Activated CD4-positive, alpha-beta T cell treated with anti-CD3 and anti-CD28 coated beads, Interleukin-2, amount 10 ng/mL, durations not matched to agents 7 days and 5 days (primary cell): ENCODE data around the gene NAB2. TPM values are rescaled to one million over a fixed set of nuclear protein-coding genes. Genes with fewer than 3 reads are reported as not detected.
A peak's percentile ranks its signal among the peaks of the same experiment; 100 is the strongest.
"Not testable (repeated sequence)": the region's sequence is repeated elsewhere in the genome, so short reads cannot be mapped to it uniquely, and the experiment has no call there.

ENCODE experiments used
- CTCF ChIA-PET: fragments of 350-600 bp; sonication (Branson Sonifier 250); formaldehyde crosslinking; loops from one replicate; lab custom pipeline; 2021; ENCODE audit warnings: antibody characterized with exemption; lab: Charles Lee
- POLR2A ChIA-PET: fragments of 350-600 bp; sonication (Branson Sonifier 250); formaldehyde crosslinking; loops from one replicate; lab custom pipeline; 2021; ENCODE audit warnings: antibody characterized with exemption; lab: Charles Lee
- DNase-seq: peaks from one replicate; pipeline ENCODE4 v3.0.0-alpha.2; 2020
- H3K27ac Mint-ChIP-seq: one replicate; pipeline ENCODE4 v1.8.0; 2021; ENCODE audit warnings: mild to moderate bottlenecking, moderate library complexity, mixed read lengths
- H3K27me3 Mint-ChIP-seq: one replicate; pipeline ENCODE4 v1.8.0; 2021; ENCODE audit warnings: mixed read lengths
- H3K36me3 Mint-ChIP-seq: one replicate; pipeline ENCODE4 v1.8.0; 2021; ENCODE audit warnings: low read depth, mixed read lengths
- H3K4me1 Mint-ChIP-seq: one replicate; pipeline ENCODE4 v1.8.0; 2021; ENCODE audit warnings: mixed read lengths
- H3K4me3 Mint-ChIP-seq: one replicate; pipeline ENCODE4 v1.8.0; 2021; ENCODE audit warnings: mild to moderate bottlenecking, moderate library complexity, mixed read lengths
- H3K9me3 Mint-ChIP-seq: one replicate; pipeline ENCODE4 v1.8.0; 2021; ENCODE audit warnings: mixed read lengths
- total RNA-seq, 2 experiments: library from RNA; stranded (reverse); gene quantifications; one replicate each; pipeline ENCODE4 v1.2.3, GENCODE V29; 2021

The NAB2 gene
- total RNA-seq, 2 experiments from 2014 or later: 5.5 to 6.8 TPM

DNA sequence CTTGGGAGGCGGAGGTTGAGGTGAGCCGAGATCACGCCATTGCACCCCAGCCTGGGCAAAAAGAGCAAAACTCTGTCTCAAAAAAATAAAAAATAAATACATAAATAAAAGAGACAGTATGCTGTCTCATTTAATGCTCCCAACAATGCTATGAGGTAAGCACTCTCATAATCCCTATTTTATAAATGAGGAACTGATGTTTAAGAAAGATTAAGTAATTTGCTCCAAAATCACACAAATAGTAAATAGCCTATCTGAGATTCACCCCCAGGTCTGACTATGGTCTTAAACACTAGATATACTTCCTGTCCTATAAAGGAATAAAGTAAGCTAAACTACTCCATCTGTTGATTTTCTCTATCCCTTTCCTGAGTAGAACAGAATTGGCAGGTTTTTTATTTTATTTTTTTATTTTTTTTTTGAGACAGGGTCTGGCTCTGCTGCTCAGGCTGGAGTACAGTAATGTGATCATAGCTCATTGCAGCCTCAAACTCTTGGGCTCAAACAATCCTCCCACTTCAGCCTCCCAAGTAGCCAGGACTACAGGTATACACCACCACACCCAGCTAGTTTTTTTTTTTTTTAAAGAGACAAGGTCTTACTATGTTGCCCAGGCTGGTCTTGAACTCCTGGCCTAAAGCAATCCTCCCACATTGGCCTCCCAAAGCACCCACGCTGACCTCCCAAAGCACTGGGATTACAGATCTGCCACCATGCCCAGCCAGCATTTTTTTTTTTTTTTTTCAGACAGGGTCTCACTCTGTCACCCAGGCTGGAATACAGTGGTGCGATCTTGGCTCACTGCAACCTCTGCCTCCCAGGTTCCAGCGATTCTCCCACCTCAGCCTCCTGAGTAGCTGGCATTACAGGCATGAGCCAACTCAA is 15.1 kb upstream of the NAB2 start:
- peaks cover 42% of the 10 kb centered on the region for H3K4me1 Mint-ChIP-seq
- ChIA-PET POLR2A (interaction anchor here (0.6 to 1.3 kb wide), 4 partner anchors 15 to 320 kb away, joined by 3 to 6 read pairs (median 5); no protein-coding TSS in a partner anchor), CTCF (interaction anchor here (0.6 to 9.3 kb wide), 7 partner anchors 16 to 72 kb away, joined by 3 to 98 read pairs (median 4); partner anchors contain the start of genes NAB2 and STAT6)
- H3K4me3 Mint-ChIP-seq, DNase-seq, H3K9me3 Mint-ChIP-seq, H3K27me3 Mint-ChIP-seq: not testable (repeated sequence)
- H3K36me3 Mint-ChIP-seq: peaks cover 43% of the 10 kb centered on the region
- H3K27ac Mint-ChIP-seq: peak overlapping the region; percentile 62

DNA sequence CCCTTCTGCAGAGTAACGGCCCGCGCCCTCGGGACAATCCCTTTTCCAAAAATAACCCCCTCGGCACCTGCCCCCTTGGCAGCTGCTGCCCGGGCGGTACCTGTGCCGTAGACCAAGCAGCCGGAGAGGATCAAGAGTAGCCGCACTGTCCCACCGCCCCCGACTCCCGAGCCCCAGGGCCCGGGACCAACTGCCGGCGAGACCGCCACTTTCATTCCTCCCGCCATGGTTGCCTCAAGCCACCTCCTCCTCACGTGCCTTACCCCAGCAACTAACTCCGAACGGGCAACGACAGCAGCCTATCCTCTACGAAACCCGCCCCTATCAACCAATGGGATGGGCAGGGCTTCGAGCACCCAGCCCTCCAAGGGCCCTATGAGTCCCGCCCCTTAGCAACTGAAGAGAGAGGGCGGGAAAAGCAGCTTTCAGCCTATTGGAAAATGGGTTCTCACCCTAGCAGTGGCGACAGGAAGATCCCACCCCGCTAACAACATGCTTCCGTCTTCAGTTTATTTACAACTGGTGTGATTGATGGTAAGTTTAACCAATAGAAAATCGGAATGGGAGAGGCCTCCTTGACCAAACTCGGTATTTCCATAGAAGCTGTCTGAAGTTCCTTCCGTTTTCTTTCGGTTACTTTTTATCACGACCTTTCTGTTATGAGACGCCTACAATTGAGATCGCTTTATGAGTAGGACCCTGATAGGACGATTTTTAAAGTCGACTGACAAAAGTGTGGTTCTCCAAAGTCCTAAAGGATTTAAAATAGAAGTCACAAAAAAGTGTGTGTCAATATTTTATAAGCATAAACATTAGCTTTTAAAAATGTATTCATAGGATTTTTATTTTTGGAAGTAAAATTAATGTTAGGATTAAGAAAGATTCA is 10.2 kb upstream of the NAB2 start, which contains the start of gene NEMP1:
Gene NEMP1, minus strand, starts transcription at position 273 of the 886 bp plus-strand sequence. Its CDS starts 46 bp downstream, at position 227.
- H3K4me3 Mint-ChIP-seq: peak within 1 kb of the TSS; percentile 97
- no peaks in the 10 kb centered on the region for H3K27me3 Mint-ChIP-seq
- DNase-seq: peak; percentile 99
- ChIA-PET CTCF (interaction anchor here (0.9 to 4.2 kb wide), 14 partner anchors 8 to 160 kb away, joined by 3 to 21 read pairs (median 6); partner anchors contain the start of genes NAB2 and STAT6), POLR2A (interaction anchor here (0.8 to 2.2 kb wide), 4 partner anchors 9 to 33 kb away, joined by 4 to 8 read pairs (median 6); partner anchors contain the start of gene STAT6)
- no peaks in the 10 kb centered on the region for H3K9me3 Mint-ChIP-seq
- peaks cover 28% of the 10 kb centered on the region for H3K4me1 Mint-ChIP-seq
- H3K36me3 Mint-ChIP-seq: peaks cover 12% of the 10 kb centered on the region
- peak within 1 kb of the TSS; percentile 99 for H3K27ac Mint-ChIP-seq

DNA sequence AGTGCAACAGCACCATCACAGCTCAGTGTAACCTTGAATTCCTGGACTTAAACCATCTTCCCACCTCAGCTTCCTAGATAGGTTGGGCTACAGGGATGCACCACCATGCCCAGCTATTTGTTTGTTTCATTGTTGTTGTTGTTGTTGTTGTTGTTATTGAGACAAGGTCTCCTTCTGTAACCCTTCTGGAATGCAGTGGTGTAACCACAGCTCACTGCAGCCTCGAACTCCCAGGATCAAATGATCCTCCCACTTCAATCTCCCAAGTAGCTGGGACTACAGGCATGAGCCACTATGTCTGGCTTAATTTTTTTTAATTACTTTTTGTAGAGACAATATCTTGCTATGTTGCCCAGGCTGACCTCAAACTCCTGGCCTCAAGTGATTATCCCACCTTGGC is 9.1 kb upstream of the NAB2 start:
- Mint-ChIP-seq H3K9me3 (no peaks in the 10 kb centered on the region), H3K4me3 (no peak overlapping the region), H3K4me1 (peaks cover 24% of the 10 kb centered on the region), H3K27me3 (no peaks in the 10 kb centered on the region), H3K36me3 (peaks cover 9% of the 10 kb centered on the region), H3K27ac (peak overlapping the region; percentile 99)
- DNase-seq: no peak
- ChIA-PET POLR2A (interaction anchor here (1.5 to 2.2 kb wide), 2 partner anchors 8 to 32 kb away, joined by 7 to 8 read pairs; partner anchors contain the start of gene STAT6), CTCF (interaction anchor here (0.8 to 4.2 kb wide), 13 partner anchors 8 to 159 kb away, joined by 3 to 21 read pairs (median 6); partner anchors contain the start of genes NAB2 and STAT6)

DNA sequence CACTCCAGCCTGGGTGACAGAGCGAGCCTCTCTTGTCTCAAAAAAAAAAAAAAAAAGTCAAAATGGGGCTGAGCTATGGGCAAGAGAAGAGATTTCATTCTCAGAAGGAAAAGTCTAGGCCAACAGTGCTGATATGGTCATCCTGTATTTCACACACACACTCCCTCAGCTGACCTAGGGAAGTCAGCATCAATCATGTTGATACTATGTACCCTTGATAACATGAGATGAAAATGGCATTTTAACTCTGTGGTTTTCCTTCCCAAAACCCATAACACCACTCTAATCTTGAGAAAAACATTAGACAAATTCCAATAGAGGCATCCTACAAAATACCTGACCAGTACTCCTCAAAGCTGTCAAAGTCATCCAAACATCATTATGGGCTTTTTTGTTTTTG is 8.1 kb upstream of the NAB2 start:
- Mint-ChIP-seq H3K9me3 (no peaks in the 10 kb centered on the region), H3K27ac (peak overlapping the region; percentile 41), H3K4me1 (peaks cover 34% of the 10 kb centered on the region)

DNA sequence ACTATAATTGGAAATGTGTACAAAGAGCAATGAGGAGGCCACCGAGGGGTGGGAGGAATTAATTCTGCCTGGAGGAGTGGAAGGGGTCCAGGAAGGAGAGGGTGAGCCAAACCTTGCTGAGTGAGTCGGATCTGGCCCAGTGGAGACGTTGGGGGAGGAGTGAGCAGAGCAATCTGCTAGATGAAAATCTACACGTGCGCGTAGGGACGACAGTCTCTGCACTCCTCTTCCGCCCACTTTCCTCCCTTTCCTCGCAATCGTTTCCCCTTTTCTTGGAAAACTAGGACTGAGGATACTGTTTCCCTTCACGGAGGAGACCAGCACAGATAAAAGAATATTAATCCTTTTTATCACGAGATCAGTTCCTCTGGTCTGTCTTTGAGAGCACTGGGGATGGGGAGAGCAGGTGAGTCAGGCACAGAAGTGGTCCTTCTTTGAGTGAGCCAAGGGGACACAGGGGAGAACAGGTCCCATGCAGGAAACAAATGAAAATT is 2.9 kb upstream of the NAB2 start:
- Mint-ChIP-seq H3K27ac (peak overlapping the region; percentile 95), H3K4me1 (peaks cover 47% of the 10 kb centered on the region), H3K27me3 (no peaks in the 10 kb centered on the region), H3K4me3 (peak overlapping the region; percentile 82), H3K9me3 (no peaks in the 10 kb centered on the region), H3K36me3 (no peaks in the 10 kb centered on the region)
- CTCF ChIA-PET: interaction anchor here (0.8 to 1.4 kb wide), 4 partner anchors 8 to 26 kb away, joined by 3 to 6 read pairs (median 4); partner anchors contain the start of genes NEMP1 and STAT6
- POLR2A ChIA-PET: no interaction called here
- peak; percentile 30 for DNase-seq

More for the DNA sequence above, 8.1 kb upstream of the NAB2 start:
- no peaks in the 10 kb centered on the region for H3K27me3 Mint-ChIP-seq
- ChIA-PET CTCF (interaction anchor here (0.5 to 4.2 kb wide), 4 partner anchors 12 to 813 kb away, joined by 3 to 21 read pairs (median 8); partner anchors contain the start of gene STAT6), POLR2A (no interaction called here)
- no peak overlapping the region for H3K4me3 Mint-ChIP-seq
- DNase-seq: no peak
- peaks cover 9% of the 10 kb centered on the region for H3K36me3 Mint-ChIP-seq

DNA sequence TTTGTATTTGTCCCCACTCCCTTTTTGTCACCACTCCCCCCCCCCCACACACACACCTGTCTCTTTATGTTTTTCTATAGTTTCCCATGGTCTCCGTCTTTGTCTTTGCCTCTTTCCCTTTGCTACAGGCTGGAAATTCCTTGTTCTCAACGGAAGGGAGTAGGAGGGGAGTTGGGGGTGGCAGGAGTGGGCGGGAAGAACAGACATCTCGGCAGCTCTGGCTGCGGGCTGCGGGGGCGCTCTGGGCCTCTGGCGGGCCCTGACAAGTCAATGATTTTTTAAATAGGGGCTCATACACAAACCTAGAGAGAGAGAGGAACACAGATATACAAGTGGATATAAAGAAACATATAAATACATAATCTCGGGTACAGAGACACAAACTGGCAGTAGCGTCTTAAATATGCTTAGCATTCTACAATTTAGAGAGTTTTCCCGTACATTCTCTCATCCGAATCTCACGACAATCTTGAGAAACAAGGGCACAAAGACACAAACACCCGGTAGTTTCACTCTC is 2.4 kb upstream of the NAB2 start:
- Mint-ChIP-seq H3K9me3 (no peaks in the 10 kb centered on the region), H3K27me3 (no peaks in the 10 kb centered on the region), H3K4me3 (peak overlapping the region; percentile 82), H3K36me3 (no peaks in the 10 kb centered on the region), H3K27ac (peak overlapping the region; percentile 95), H3K4me1 (peaks cover 50% of the 10 kb centered on the region)
- ChIA-PET POLR2A (no interaction called here), CTCF (interaction anchor here (0.8 to 1.4 kb wide), 4 partner anchors 8 to 25 kb away, joined by 3 to 6 read pairs (median 4); partner anchors contain the start of genes NEMP1 and STAT6)
- peak; percentile 32 for DNase-seq

DNA sequence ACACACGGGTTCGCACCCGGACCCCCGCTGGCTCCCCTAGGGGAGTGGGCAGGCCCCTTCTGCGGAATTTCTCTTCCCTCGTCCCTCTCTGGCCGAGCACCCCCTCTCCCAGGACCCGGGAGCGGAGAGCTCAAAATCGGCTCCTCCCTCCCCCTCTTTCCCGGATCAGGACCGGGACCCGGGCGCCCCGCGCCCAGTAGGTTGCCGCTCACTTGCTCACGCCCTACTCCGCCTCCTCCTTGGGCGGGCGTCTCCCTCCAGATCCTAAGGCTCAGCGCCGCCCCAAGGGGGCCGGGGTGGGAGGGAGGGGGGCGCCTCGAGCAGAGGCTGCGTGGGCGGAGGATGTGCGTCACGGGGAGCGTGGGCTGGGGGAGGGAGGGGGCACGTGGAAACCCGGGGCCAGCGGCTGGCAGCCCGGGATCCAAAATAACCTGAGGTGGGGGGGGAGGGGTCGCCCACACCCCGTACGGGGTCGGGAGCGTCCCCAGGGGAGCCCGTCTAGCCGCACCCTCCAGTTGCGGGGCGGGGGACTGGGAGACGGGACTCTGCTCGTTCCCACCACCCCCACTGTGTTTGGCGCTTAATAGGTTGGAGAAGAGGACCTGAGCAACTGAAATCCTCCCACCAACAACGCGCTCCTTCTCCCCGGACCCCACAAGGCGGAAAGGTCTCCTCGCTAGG is 1.8 kb upstream of the NAB2 start:
- peaks cover 54% of the 10 kb centered on the region for H3K4me1 Mint-ChIP-seq
- peak; percentile 84 for DNase-seq
- no peaks in the 10 kb centered on the region for H3K9me3 Mint-ChIP-seq
- POLR2A ChIA-PET: interaction anchor here (0.6 to 1.6 kb wide), 2 partner anchors 8 to 333 kb away, joined by 4 to 7 read pairs; partner anchors contain the start of gene NEMP1
- H3K4me3 Mint-ChIP-seq: peak overlapping the region; percentile 82
- H3K27me3 Mint-ChIP-seq: no peaks in the 10 kb centered on the region
- CTCF ChIA-PET: interaction anchor here (0.9 to 1.4 kb wide), 6 partner anchors 8 to 25 kb away, joined by 3 to 6 read pairs (median 4); partner anchors contain the start of gene STAT6
- peak overlapping the region; percentile 95 for H3K27ac Mint-ChIP-seq
- H3K36me3 Mint-ChIP-seq: no peaks in the 10 kb centered on the region

DNA sequence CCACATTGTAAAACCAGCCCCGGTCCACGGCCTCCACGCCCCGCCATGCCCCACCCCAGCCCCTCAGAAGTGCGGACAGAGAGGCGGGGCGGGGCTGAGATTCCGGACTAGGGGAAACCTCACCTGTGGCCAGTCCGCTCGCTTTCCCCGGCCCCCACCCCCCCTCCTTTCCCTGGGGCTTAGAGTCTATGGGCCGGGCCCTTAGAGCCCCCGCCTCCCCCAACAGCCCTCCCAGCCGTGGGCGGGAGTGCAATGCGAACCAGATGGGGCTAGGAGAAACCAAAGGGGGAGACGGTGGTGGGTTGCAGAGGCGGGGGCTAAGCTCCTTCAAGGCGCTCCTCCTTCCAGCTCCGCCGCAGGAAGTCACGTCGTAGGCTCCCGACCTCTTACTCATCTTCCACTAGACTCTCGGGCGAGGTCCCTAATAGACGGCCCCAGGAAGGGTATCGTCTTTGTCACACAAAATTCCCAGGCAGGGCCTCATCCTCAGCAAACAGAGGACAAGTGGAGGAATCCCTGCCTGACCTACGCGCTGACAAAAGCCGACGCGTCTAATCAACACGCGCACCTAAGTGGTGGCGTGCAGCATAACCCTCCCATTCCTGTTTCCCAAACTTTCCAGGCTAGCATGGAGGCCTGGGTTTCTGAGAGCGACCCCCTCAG is 1.1 kb upstream of the NAB2 start:
- H3K36me3 Mint-ChIP-seq: no peaks in the 10 kb centered on the region
- peak overlapping the region; percentile 82 for H3K4me3 Mint-ChIP-seq
- H3K9me3 Mint-ChIP-seq: no peaks in the 10 kb centered on the region
- ChIA-PET CTCF (interaction anchor here (0.6 to 1.4 kb wide), 4 partner anchors 9 to 334 kb away, joined by 3 to 4 read pairs (median 4); no protein-coding TSS in a partner anchor), POLR2A (interaction anchor here (1.1 to 1.6 kb wide), 2 partner anchors 9 to 25 kb away, joined by 5 to 7 read pairs; partner anchors contain the start of gene NEMP1)
- no peaks in the 10 kb centered on the region for H3K27me3 Mint-ChIP-seq
- H3K4me1 Mint-ChIP-seq: peaks cover 59% of the 10 kb centered on the region
- DNase-seq: peak; percentile 70
- peak overlapping the region; percentile 94 for H3K27ac Mint-ChIP-seq

DNA sequence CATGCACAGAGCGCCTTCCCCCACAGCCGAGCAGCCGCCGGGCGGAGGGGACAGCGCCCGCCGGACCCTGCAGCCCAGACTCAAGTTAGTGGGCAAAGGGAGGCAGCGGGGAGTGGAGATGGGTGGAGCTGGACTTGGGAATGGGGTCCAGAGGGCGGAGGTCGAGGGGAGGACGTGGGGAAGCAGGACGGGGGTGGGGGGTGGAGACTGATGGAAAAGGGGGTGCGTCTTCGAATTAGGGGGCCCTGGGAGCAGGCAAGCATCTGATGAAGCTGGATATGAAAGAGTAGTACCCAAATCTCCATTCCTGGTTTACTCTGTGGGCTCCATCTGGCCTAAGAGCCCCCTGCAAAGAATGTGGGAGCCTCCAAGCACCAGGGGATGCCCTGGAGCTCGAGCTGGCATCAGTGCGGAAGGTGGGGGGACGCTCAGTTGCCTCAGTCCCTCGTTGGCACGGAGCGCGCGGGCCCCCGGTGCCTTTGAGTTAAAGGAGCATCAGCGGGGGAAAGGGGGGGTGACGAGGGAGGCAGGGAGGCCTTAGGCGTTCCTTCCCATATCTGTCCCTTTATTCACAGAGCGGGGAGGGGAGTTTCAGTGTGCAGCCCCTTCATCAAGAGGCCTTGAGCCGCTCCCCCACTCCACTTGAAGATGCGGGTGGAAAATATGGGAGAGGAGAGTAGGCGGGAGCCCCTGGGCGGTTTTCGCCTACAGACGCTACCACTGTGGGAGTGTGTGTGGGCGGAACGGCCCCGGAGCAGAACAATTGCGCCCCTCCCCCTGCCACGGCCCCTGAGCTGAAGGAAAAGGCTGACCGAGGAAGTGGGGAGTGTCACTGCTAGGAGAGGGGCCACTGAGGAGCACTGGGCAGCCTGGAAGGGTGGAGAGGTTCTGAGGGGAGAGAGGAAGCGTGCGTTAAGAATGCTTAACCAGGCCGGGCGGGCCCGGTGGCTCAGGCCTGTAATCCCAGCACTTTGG is 644 bp downstream of the NAB2 start:
- ChIA-PET POLR2A (no interaction called here), CTCF (interaction anchor here (0.7 to 6.7 kb wide), 8 partner anchors 8 to 153 kb away, joined by 3 to 90 read pairs (median 6); partner anchors contain the start of genes NEMP1 and STAT6)
- H3K9me3 Mint-ChIP-seq: no peaks in the 10 kb centered on the region
- peak overlapping the region; percentile 85 for H3K27ac Mint-ChIP-seq
- H3K36me3 Mint-ChIP-seq: peaks cover 4% of the 10 kb centered on the region
- peaks cover 70% of the 10 kb centered on the region for H3K4me1 Mint-ChIP-seq
- peak overlapping the region; percentile 83 for H3K4me3 Mint-ChIP-seq
- no peaks in the 10 kb centered on the region for H3K27me3 Mint-ChIP-seq
- peak; percentile 49 for DNase-seq
